Measurements from ENCODE around the gene MYO5C. TPM values are rescaled to one million over a fixed set of nuclear protein-coding genes. Genes with fewer than 3 reads are reported as not detected.
"Not testable (repeated sequence)": the region's sequence is repeated elsewhere in the genome, so short reads cannot be mapped to it uniquely, and the experiment has no call there.

The MYO5C gene
- total and polyA plus RNA-seq, 2 of the 4 experiments (the other 2 are of a cell fraction), result under 0.01 to 0.03 TPM

DNA sequence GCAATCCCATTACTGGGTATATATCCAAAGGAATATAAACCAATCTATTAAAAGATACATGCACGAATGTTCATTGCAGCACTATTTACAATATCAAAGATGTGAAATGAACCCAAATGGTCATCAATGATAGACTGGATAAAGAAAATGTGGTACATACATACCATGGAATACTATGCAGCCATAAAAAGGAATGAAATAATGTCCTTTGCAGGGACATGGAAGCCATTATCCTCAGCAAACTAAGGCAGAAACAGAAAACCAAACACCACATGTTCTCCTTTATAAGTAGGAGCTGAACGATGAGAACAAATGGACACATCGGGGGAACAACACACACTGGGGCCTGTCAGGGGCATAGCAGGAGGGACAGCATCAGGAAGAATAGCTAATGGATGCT lies 125.4 kb downstream of the MYO5C start:
- H3K27ac ChIP-seq (ENCODE audit: insufficient read depth, low read length); H3K9me3 ChIP-seq (ENCODE audit: control insufficient read depth, insufficient read depth, low read length); H3K4ac ChIP-seq (ENCODE audit: low read depth, low read length); H3K27me3 ChIP-seq (ENCODE audit: control insufficient read depth, insufficient read depth, low read length); H2BK20ac ChIP-seq (ENCODE audit: low read depth, low read length); H4K91ac ChIP-seq (ENCODE audit: insufficient read depth, low read depth, low read length); H3K4me3 ChIP-seq (ENCODE audit: insufficient read depth, low read depth, low read length); H3K4me1 ChIP-seq (ENCODE audit: control insufficient read depth, insufficient read depth, low read length); H3K9me1 ChIP-seq (ENCODE audit: insufficient read depth, low read length); H2AK5ac ChIP-seq (ENCODE audit: low read depth, low read length); intact Hi-C loops (cut with micrococcal nuclease); H3K18ac ChIP-seq (ENCODE audit: low read depth, low read length); H3K14ac ChIP-seq (replicated peaks; ENCODE audit: low read depth, low read length); in situ Hi-C loops (cut with MboI; ENCODE audit: low sequenced_read_pairs); H2BK5ac ChIP-seq (ENCODE audit: low read depth, low read length, poor library complexity, severe bottlenecking); H3K36me3 ChIP-seq (ENCODE audit: control insufficient read depth, insufficient read depth, low read length); H4K5ac ChIP-seq (ENCODE audit: low read depth, low read length); H2BK120ac ChIP-seq (ENCODE audit: low read depth, low read length); ATAC-seq (ENCODE audit: low read depth); H2AFZ ChIP-seq (replicated peaks; ENCODE audit: low read length, poor library complexity); DNase-seq; H3K56ac ChIP-seq (ENCODE audit: extremely low read depth, insufficient read depth, low read length); H2AK9ac ChIP-seq (replicated peaks; ENCODE audit: low read depth, low read length, poor library complexity); H3K23ac ChIP-seq (ENCODE audit: low read depth, low read length); H4K20me1 ChIP-seq (ENCODE audit: insufficient read depth, low read length); BruUV-seq (replicated peaks); H4K8ac ChIP-seq (ENCODE audit: low read depth in 2 of 2, low read length in 2 of 2); H3K4me2 ChIP-seq (ENCODE audit: low read depth, low read length); dilution Hi-C loops (cut with HindIII; ENCODE audit: low sequenced_read_pairs, unreplicated experiment); H3K9ac ChIP-seq (ENCODE audit: low read depth, low read length); H2BK15ac ChIP-seq (ENCODE audit: low read depth, low read length): not testable (repeated sequence)
- ChIA-PET CTCF (interaction anchor here (0.5 to 1.1 kb wide), 2 partner anchors 24 to 53 kb away, joined by 3 read pairs; no protein-coding TSS in a partner anchor), POLR2A (ENCODE audit: unreplicated experiment) (interaction anchor here (0.6 kb wide), 1 partner anchor 101 kb away, joined by 6 read pairs; no protein-coding TSS in a partner anchor)
- no CpG with 5 or more reads among the region's 3 CpGs for WGBS, 2 experiments (ENCODE audit: extremely low coverage in 2 of 2, insufficient read length in 1 of 2)
- peaks cover 5 to 24% of the 10 kb centered on the region in 2 experiments; a peak in 3 of 4 replicates for H3K79me1 ChIP-seq (ENCODE audit: low read depth in 1 of 2, low read length in 2 of 2)

DNA sequence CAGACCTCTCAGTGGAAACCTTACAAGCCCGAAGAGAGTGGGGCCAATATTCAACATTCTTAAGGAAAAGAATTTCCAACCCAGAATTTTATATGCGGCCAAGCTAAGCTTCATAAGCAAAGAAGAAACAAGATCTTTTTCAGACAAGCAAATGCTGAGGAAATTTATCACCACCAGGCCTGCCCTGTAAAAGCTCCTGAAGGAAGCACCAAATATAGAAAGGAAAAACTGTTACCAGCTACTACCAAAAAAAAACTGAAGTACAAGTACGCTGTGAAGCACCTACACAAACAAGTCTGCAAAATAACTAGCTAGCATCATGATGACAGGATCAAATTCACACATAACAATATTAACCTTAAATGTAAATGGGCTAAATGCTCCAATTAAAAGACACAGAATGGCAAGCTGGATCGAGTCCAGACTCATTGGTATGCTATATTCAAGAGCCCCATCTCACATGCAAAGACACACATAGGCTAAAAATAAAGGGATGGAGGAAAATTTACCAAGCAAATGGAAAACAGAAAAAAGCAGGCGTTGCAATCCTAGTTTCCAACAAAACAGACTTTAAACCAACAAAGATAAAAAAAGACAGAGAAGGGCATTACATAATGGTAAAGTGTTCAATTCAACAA lies 130.0 kb downstream of the MYO5C start:
- H2AK9ac ChIP-seq (replicated peaks; ENCODE audit: low read depth, low read length, poor library complexity); H4K91ac ChIP-seq (ENCODE audit: insufficient read depth, low read depth, low read length); H3K9me3 ChIP-seq (ENCODE audit: control insufficient read depth, insufficient read depth, low read length); H4K20me1 ChIP-seq (ENCODE audit: insufficient read depth, low read length); intact Hi-C loops (cut with micrococcal nuclease); H3K14ac ChIP-seq (replicated peaks; ENCODE audit: low read depth, low read length); H3K4me3 ChIP-seq (ENCODE audit: insufficient read depth, low read depth, low read length); H2BK15ac ChIP-seq (ENCODE audit: low read depth, low read length); H3K27me3 ChIP-seq (ENCODE audit: control insufficient read depth, insufficient read depth, low read length); H4K8ac ChIP-seq (ENCODE audit: low read depth in 2 of 2, low read length in 2 of 2); H3K56ac ChIP-seq (ENCODE audit: extremely low read depth, insufficient read depth, low read length); H3K27ac ChIP-seq (ENCODE audit: insufficient read depth, low read length); H2AFZ ChIP-seq (replicated peaks; ENCODE audit: low read length, poor library complexity); H3K4me2 ChIP-seq (ENCODE audit: low read depth, low read length); H2AK5ac ChIP-seq (ENCODE audit: low read depth, low read length); dilution Hi-C loops (cut with HindIII; ENCODE audit: low sequenced_read_pairs, unreplicated experiment); H4K5ac ChIP-seq (ENCODE audit: low read depth, low read length); H3K18ac ChIP-seq (ENCODE audit: low read depth, low read length); H3K36me3 ChIP-seq (ENCODE audit: control insufficient read depth, insufficient read depth, low read length); H3K9ac ChIP-seq (ENCODE audit: low read depth, low read length); H2BK5ac ChIP-seq (ENCODE audit: low read depth, low read length, poor library complexity, severe bottlenecking); BruUV-seq (replicated peaks); CTCF ChIA-PET; H2BK20ac ChIP-seq (ENCODE audit: low read depth, low read length); DNase-seq; in situ Hi-C loops (cut with MboI; ENCODE audit: low sequenced_read_pairs); H3K23ac ChIP-seq (ENCODE audit: low read depth, low read length); ATAC-seq (ENCODE audit: low read depth): not testable (repeated sequence)
- Histone ChIP-seq H3K79me1 (ENCODE audit: low read depth in 1 of 2, low read length in 2 of 2) (peaks cover 12 to 41% of the 10 kb centered on the region in 2 experiments; a peak in 3 of 4 replicates), H3K9me1 (ENCODE audit: insufficient read depth, low read length) (peaks cover 17% of the 10 kb centered on the region), H3K4ac (ENCODE audit: low read depth, low read length) (peak overlapping the region; percentile 35; the same call in 1 of the 2 replicates), H2BK120ac (ENCODE audit: low read depth, low read length) (peak overlapping the region; percentile 65; the same call in 1 of the 2 replicates), H3K4me1 (ENCODE audit: control insufficient read depth, insufficient read depth, low read length) (peaks cover 16% of the 10 kb centered on the region)
- POLR2A ChIA-PET (ENCODE audit: unreplicated experiment), result interaction anchor here (0.5 to 0.6 kb wide), 2 partner anchors 16 to 91 kb away, joined by 3 to 4 read pairs; no protein-coding TSS in a partner anchor
- whole genome bisulfite sequencing, 2 experiments (ENCODE audit: extremely low coverage in 2 of 2, insufficient read length in 1 of 2), result no CpG with 5 or more reads among the region's 5 CpGs
